Stimulated activated effector memory CD8-positive, alpha-beta T cell treated with anti-CD3 and anti-CD28 coated beads, Interleukin-12 subunit alpha, Interleukin-12 subunit beta, amount 100 ng/mL, for 72 hours (primary cell): ENCODE results near the gene POLD3.

Experiments used
- ATAC-seq: fragments of 150-1000 bp; cut with Tn5 transposase; 2 replicates; pipeline ENCODE4 v1.10.0; 2021
- DNase-seq, 2 donors: peaks; one replicate each; pipeline ENCODE4 v3.0.0; 2021 to 2022; ENCODE audit warnings: low spot score in 2 of 2
- H3K27ac Mint-ChIP-seq: one replicate; pipeline ENCODE4 v1.8.0; 2022; ENCODE audit warnings: mild to moderate bottlenecking, mixed read lengths
- H3K36me3 Mint-ChIP-seq: one replicate; pipeline ENCODE4 v1.8.0; 2022; ENCODE audit warnings: mild to moderate bottlenecking, mixed read lengths
- H3K4me1 Mint-ChIP-seq: one replicate; pipeline ENCODE4 v1.8.0; 2022; ENCODE audit warnings: mixed read lengths
- H3K4me3 Mint-ChIP-seq: one replicate; pipeline ENCODE4 v1.8.0; 2022; ENCODE audit warnings: mild to moderate bottlenecking, mixed read lengths
- H3K9me3 Mint-ChIP-seq: one replicate; pipeline ENCODE4 v1.8.0; 2022; ENCODE audit warnings: mixed read lengths

POLD3 gene

DNA sequence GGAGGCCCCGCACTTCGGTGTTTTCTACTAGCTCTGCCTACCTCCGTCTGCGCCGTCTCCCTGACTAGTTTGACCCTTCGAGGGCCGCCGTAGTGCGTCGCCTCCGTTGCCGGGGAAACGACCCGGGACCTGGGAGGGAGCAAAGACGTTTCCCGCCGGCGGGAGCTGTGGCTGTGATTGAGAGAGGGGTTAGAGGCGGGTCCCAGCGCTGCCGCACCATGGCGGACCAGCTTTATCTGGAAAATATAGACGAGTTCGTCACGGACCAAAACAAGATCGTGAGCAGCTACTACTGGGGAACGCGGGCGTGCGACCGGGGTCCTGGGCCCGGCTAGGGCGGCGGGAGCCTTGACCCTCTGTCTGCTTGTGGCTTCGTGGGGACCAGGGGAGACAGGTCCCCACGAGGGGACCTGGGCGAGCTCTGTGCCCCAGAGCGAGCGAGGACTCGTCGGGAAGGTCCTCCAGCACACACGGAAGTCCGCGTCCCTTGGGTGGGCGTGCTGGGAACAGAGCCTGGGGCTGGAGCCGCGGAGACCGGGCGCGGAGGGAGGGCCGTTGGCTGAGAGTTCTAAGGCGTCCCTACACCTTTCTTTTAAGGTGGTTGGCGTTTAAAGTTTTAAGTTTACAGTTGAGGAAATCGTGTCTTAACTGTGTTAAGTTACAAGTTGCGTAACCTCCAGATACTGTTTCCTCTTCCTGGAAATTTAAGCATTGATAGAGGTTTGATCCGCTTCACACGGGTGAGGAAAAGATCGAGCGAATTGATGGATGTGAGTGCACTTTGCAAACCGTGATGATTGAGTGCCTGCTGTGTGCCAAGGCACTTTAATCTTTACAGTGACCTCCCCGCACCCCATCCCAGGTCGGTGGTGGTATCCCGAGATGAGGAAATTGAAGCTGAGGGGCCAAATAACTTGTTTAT is at the start of gene POLD3:
TSS of gene POLD3 (plus strand) at position 142 of the 922 bp plus-strand sequence. CDS start at position 219, 77 bp downstream.
- H3K4me1 Mint-ChIP-seq, result peaks cover 24% of the 10 kb centered on the region
- H3K27ac Mint-ChIP-seq, result peak within 1 kb of the TSS; percentile 96
- H3K4me3 Mint-ChIP-seq, result peak within 1 kb of the TSS; percentile 95
- H3K9me3 Mint-ChIP-seq, result no peaks in the 10 kb centered on the region
- DNase-seq (peak; percentile 86 to 94), ATAC-seq (peak; percentile 99)
- peaks cover 44% of the 10 kb centered on the region for H3K36me3 Mint-ChIP-seq

- Mint-ChIP-seq H3K27ac (no peak overlapping the region), H3K4me1 (no peaks in the 10 kb centered on the region), H3K4me3 (no peak overlapping the region), H3K9me3 (no peaks in the 10 kb centered on the region), H3K36me3 (no peaks in the 10 kb centered on the region)
- DNase-seq (no peak), ATAC-seq (no peak)
Observed at GRCh38 chr11:74543991-74544390, 48.4 kb upstream of the POLD3 start.

GRCh38 chr11:74546752-74547151 is 45.6 kb upstream of the POLD3 start:
- H3K4me1 Mint-ChIP-seq, result no peaks in the 10 kb centered on the region

DNA sequence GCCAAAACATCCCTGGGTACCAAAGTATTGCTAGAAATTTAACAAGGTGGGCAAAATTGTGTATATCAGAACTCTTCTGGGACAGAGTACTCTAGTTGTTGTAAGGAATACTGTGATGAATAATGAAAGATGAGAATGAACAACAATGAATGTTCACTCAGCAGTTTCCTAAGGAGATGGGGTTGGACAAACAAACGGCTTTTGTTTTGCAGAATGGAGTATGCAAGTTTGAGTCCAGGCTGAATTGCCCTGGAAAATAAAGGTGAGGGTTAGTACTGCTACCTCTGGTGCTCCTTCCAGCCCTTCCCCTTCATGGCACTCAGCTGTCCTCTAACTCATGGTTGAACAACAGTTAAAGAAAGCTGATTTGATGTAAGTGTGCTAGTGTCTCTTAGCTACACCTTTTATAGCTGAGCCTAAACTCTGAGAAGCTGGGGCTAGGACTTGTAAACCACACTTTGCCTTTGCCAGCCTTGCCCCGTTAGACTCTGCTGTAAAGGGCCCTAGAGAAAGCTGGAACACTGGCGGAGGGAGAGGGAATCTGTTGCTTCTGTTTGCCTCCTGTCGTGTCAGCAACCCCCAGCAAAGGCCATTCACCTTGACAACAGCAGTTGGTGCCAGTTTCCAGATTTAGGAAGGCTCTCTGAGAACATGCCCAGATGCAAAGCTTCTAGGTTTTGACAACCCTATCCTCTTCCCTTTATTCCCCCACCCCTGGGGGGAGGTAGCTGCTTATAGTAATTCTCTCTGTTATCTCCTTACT is 41.2 kb upstream of the POLD3 start:
- Mint-ChIP-seq H3K36me3 (no peaks in the 10 kb centered on the region), H3K9me3 (no peaks in the 10 kb centered on the region), H3K4me1 (no peaks in the 10 kb centered on the region), H3K27ac (no peak overlapping the region), H3K4me3 (no peak overlapping the region)
- no peak for ATAC-seq
- DNase-seq, result no peak

More at GRCh38 chr11:74546752-74547151, 45.6 kb upstream of the POLD3 start:
- no peaks in the 10 kb centered on the region for H3K36me3 Mint-ChIP-seq
- ATAC-seq (no peak), DNase-seq (no peak)
- no peaks in the 10 kb centered on the region for H3K9me3 Mint-ChIP-seq
- no peak overlapping the region for H3K27ac Mint-ChIP-seq
- H3K4me3 Mint-ChIP-seq, result no peak overlapping the region

GRCh38 chr11:74551754-74552145 is 40.6 kb upstream of the POLD3 start:
- Mint-ChIP-seq H3K36me3 (no peaks in the 10 kb centered on the region), H3K4me1 (no peaks in the 10 kb centered on the region), H3K27ac (no peak overlapping the region), H3K4me3 (no peak overlapping the region), H3K9me3 (no peaks in the 10 kb centered on the region)
- ATAC-seq, result no peak
- no peak for DNase-seq

GRCh38 chr11:74557526-74557925 is 34.9 kb upstream of the POLD3 start:
- Mint-ChIP-seq H3K9me3 (peaks cover 5% of the 10 kb centered on the region), H3K27ac (no peak overlapping the region), H3K4me3 (no peak overlapping the region), H3K36me3 (no peaks in the 10 kb centered on the region), H3K4me1 (no peaks in the 10 kb centered on the region)
- DNase-seq (no peak), ATAC-seq (no peak)

DNA sequence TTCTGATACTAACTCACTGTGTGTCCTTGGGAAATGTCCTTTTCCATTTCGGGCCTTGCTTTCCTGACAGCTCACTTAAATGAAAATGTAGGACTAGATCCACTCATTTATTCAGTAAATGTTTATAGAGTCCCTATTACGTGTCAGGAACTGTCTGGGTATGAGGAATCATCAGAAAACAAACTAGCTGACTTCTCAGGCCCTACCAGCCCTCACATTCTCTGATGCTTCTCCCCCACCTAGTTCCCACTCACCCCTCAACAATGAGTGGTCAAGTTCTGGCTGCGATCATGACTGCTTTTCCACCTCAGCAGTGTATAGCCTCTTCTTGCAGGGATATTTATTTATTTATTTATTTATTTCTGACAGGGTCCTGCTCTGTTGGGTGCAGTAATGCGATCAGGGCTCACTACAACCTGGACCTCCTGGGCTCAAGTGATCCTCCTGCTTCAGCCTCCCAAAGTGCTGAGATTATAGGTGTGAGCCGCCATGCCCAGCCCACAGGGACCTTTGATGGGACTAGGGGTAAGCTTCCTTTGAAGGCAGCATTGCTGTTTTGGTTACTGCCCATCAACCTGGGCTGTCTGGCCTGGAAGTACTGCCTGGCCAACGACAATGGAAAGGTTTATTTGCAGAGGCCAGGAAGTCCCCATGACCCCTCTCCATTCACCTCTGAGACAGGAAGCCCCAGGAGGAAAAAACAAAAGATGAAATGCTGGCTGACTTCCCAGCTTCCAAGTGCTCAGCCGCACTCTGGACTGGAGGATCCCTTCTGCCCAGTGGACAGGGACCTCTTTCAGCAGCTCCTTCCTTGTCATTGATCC is 33.1 kb upstream of the POLD3 start:
- DNase-seq (no peak), ATAC-seq (no peak)
- Mint-ChIP-seq H3K27ac (no peak overlapping the region), H3K36me3 (no peaks in the 10 kb centered on the region), H3K9me3 (peaks cover 5% of the 10 kb centered on the region), H3K4me1 (no peaks in the 10 kb centered on the region), H3K4me3 (no peak overlapping the region)

- peaks cover 5% of the 10 kb centered on the region for H3K9me3 Mint-ChIP-seq
- no peak for ATAC-seq
- no peak overlapping the region for H3K27ac Mint-ChIP-seq
- H3K36me3 Mint-ChIP-seq, result no peaks in the 10 kb centered on the region
- H3K4me1 Mint-ChIP-seq, result no peaks in the 10 kb centered on the region
- DNase-seq, result no peak
- no peak overlapping the region for H3K4me3 Mint-ChIP-seq
Observed at GRCh38 chr11:74559934-74560309, 32.5 kb upstream of the POLD3 start.

- Mint-ChIP-seq H3K4me3 (no peak overlapping the region), H3K9me3 (peaks cover 3% of the 10 kb centered on the region), H3K36me3 (no peaks in the 10 kb centered on the region), H3K27ac (no peak overlapping the region), H3K4me1 (no peaks in the 10 kb centered on the region)
- DNase-seq (no peak), ATAC-seq (no peak)
Observed at GRCh38 chr11:74566146-74566960, 26.0 kb upstream of the POLD3 start.

GRCh38 chr11:74568028-74568427 is 24.4 kb upstream of the POLD3 start:
- Mint-ChIP-seq H3K36me3 (no peaks in the 10 kb centered on the region), H3K27ac (no peak overlapping the region), H3K9me3 (no peaks in the 10 kb centered on the region), H3K4me3 (no peak overlapping the region), H3K4me1 (no peaks in the 10 kb centered on the region)
- no peak for DNase-seq
- ATAC-seq, result no peak

DNA sequence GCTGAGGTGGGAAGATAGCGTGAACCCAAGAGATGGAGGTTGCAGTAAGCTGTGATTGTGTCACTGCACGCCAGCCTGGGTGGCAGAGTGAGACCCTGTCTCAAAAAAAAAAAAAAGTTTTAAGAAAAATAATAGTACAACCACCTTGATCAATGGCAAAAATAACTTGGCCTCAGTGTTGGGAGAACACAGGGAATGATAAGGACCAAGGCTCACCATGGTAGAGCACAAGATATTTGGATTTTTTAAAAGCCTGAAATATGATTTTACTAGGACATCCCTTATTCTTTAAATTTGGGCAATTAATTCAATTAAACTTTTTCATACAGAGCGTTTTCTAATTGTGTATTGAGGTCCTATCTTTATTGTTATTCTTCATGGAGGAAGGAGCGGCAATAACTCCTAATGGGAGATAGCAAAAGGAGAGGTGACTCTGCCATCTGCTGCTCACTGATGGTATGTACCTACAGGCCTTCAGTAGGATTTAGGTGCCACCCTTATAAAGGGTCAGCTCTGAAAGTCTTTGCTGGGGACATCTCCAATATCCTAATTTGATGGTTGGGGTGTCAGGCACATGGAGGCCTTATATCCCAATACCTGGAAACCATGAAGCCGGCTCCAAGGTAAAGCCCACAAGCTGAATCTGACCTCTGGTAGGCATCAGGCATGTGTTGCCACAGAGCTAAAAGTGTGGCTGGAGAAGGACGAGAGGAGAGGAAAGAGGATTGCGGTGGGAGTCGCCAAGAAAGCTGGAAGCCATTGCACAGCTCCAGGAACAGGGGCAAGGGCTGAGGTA is 21.9 kb upstream of the POLD3 start:
- H3K4me3 Mint-ChIP-seq, result no peak overlapping the region
- no peaks in the 10 kb centered on the region for H3K4me1 Mint-ChIP-seq
- H3K27ac Mint-ChIP-seq, result no peak overlapping the region
- no peaks in the 10 kb centered on the region for H3K9me3 Mint-ChIP-seq
- no peak for DNase-seq
- no peaks in the 10 kb centered on the region for H3K36me3 Mint-ChIP-seq
- peak; percentile 40 for ATAC-seq

DNA sequence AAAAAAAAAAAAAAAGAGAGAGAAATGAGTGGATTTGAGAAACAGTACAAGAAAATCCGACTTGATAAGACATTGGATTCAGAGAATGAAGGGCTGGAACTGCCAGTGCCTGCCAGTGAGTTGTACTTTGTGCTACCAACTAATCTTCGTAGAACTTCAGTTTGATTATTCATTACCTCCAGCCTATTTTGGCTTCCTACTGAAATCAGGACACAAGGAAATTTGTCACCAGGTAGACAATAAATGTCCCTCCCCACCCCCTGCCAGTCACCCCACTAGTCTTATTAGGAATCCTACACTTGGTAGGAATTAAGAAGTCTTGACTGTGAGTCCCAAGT is 21.4 kb upstream of the POLD3 start:
- DNase-seq (no peak), ATAC-seq (no peak)
- Mint-ChIP-seq H3K4me1 (no peaks in the 10 kb centered on the region), H3K27ac (no peak overlapping the region), H3K4me3 (no peak overlapping the region), H3K36me3 (no peaks in the 10 kb centered on the region), H3K9me3 (no peaks in the 10 kb centered on the region)

DNA sequence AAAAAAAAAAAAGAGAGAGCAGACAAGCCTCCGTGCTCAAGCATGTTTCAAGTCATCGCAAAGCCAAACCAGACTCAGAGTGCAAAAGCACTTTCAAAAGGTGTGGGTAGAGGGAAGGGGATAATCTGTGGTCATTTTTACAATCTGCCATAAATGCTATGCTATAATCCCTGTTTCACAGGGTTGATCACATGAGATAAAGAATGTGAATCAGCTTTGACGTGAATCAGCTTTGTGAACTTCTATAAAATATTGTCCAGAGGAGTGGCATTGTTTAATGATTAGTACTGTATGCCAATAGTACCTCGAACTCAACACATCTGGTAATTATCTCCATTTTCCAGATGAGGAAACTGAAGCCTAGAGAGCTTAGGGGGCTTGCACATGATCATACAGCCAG is 20.0 kb upstream of the POLD3 start:
- Mint-ChIP-seq H3K4me3 (no peak overlapping the region), H3K27ac (no peak overlapping the region), H3K9me3 (no peaks in the 10 kb centered on the region), H3K4me1 (no peaks in the 10 kb centered on the region), H3K36me3 (no peaks in the 10 kb centered on the region)
- ATAC-seq, result no peak
- no peak for DNase-seq

GRCh38 chr11:74574563-74574962 is 17.8 kb upstream of the POLD3 start:
- DNase-seq (no peak), ATAC-seq (no peak)
- Mint-ChIP-seq H3K4me1 (no peaks in the 10 kb centered on the region), H3K4me3 (no peak overlapping the region), H3K27ac (no peak overlapping the region), H3K9me3 (no peaks in the 10 kb centered on the region), H3K36me3 (no peaks in the 10 kb centered on the region)
